KMS-11 (cell line): ENCODE results near the gene KMT2E.

ENCODE experiments used
- H2AFZ ChIP-seq: fragments of 200-600 bp; sonication (generic); 2 replicates; pipeline ENCODE4 v1.6.1; 2016; ENCODE audit warnings: antibody characterized with exemption, mixed run types, low read depth
- H3K27ac ChIP-seq: fragments of 200-600 bp; sonication (generic); 2 replicates; pipeline ENCODE4 v1.6.1; 2016; ENCODE audit warnings: mild to moderate bottlenecking, mixed run types
- H3K27me3 ChIP-seq: fragments of 200-600 bp; sonication (generic); 2 replicates; pipeline ENCODE4 v1.6.1; 2017; ENCODE audit warnings: mild to moderate bottlenecking, low read depth, mixed run types, moderate library complexity; ENCODE audit not compliant: insufficient read depth
- H3K36me3 ChIP-seq: fragments of 200-600 bp; sonication (generic); 2 replicates; pipeline ENCODE4 v1.6.1; 2017; ENCODE audit warnings: mild to moderate bottlenecking, mixed run types; ENCODE audit not compliant: insufficient read depth
- H3K4me1 ChIP-seq: fragments of 200-600 bp; sonication (generic); 2 replicates; pipeline ENCODE4 v1.6.1; 2016; ENCODE audit warnings: mild to moderate bottlenecking, low read depth, mixed run types; ENCODE audit not compliant: poor library complexity, severe bottlenecking
- H3K4me2 ChIP-seq: fragments of 200-600 bp; sonication (generic); 2 replicates; pipeline ENCODE4 v1.7.0; 2016; ENCODE audit warnings: mild to moderate bottlenecking, mixed run types
- H3K4me3 ChIP-seq: fragments of 200-600 bp; sonication (generic); IDR thresholded peaks from 2 replicates; pipeline ENCODE4 v1.6.1; 2017; ENCODE audit warnings: low read depth, low read length, mixed read lengths; ENCODE audit not compliant: insufficient read depth
- H3K79me2 ChIP-seq: fragments of 200-600 bp; sonication (generic); 2 replicates; pipeline ENCODE4 v1.6.1; 2016; ENCODE audit warnings: low read depth, mixed run types; ENCODE audit not compliant: insufficient read depth
- H3K9ac ChIP-seq: fragments of 200-600 bp; sonication (generic); 2 replicates; pipeline ENCODE4 v1.6.1; 2016; ENCODE audit warnings: mild to moderate bottlenecking, mixed run types
- H4K20me1 ChIP-seq: fragments of 200-600 bp; sonication (generic); 2 replicates; pipeline ENCODE4 v1.6.1; 2016; ENCODE audit warnings: mild to moderate bottlenecking, mixed run types; ENCODE audit not compliant: insufficient read depth
- CTCF ChIP-seq: fragments of 200-600 bp; sonication (generic); conservative IDR thresholded peaks from 2 replicates; pipeline ENCODE4 v1.6.1; 2017; ENCODE audit warnings: low read depth, mild to moderate bottlenecking, antibody characterized with exemption, low read length, moderate library complexity, mixed read lengths

Gene KMT2E

GRCh38 chr7:105088456-105088855, 74.5 kb downstream of the KMT2E start:
- H3K27me3 ChIP-seq, result no peaks in the 10 kb centered on the region
- H3K9ac ChIP-seq, result no peak overlapping the region
- no peaks in the 10 kb centered on the region for H4K20me1 ChIP-seq
- no peak overlapping the region for H3K4me2 ChIP-seq
- no peak overlapping the region for H3K27ac ChIP-seq
- no peaks in the 10 kb centered on the region for H3K4me1 ChIP-seq
- H3K36me3 ChIP-seq, result peaks cover 11% of the 10 kb centered on the region; the same call in 1 of the 2 replicates
- no peak overlapping the region for H2AFZ ChIP-seq
- no peak for TF ChIP-seq CTCF
- H3K4me3 ChIP-seq, result no peak overlapping the region
- peaks cover 6% of the 10 kb centered on the region; the same call in 1 of the 2 replicates for H3K79me2 ChIP-seq

GRCh38 chr7:105094966-105095365, 81.0 kb downstream of the KMT2E start:
- H3K36me3 ChIP-seq, result no peaks in the 10 kb centered on the region; the same call in 1 of the 2 replicates
- H3K9ac ChIP-seq, result no peak overlapping the region
- H2AFZ ChIP-seq, result no peak overlapping the region
- TF ChIP-seq CTCF, result no peak
- H3K4me1 ChIP-seq, result peaks cover 34% of the 10 kb centered on the region
- H3K79me2 ChIP-seq, result peaks cover 29% of the 10 kb centered on the region
- no peak overlapping the region for H3K4me2 ChIP-seq
- no peak overlapping the region for H3K27ac ChIP-seq
- no peaks in the 10 kb centered on the region for H3K27me3 ChIP-seq
- no peak overlapping the region for H3K4me3 ChIP-seq
- H4K20me1 ChIP-seq, result no peaks in the 10 kb centered on the region

GRCh38 chr7:105096306-105096705, 82.3 kb downstream of the KMT2E start:
- no peaks in the 10 kb centered on the region for H4K20me1 ChIP-seq

GRCh38 chr7:105097619-105098018, 83.6 kb downstream of the KMT2E start:
- Histone ChIP-seq H3K27me3 (no peaks in the 10 kb centered on the region), H3K4me1 (peaks cover 61% of the 10 kb centered on the region), H3K27ac (no peak overlapping the region), H3K4me3 (no peak overlapping the region), H3K36me3 (no peaks in the 10 kb centered on the region; the same call in 1 of the 2 replicates), H4K20me1 (no peaks in the 10 kb centered on the region), H2AFZ (no peak overlapping the region), H3K9ac (no peak overlapping the region), H3K79me2 (peaks cover 41% of the 10 kb centered on the region), H3K4me2 (no peak overlapping the region)
- TF ChIP-seq CTCF, result no peak

More at GRCh38 chr7:105096306-105096705, 82.3 kb downstream of the KMT2E start:
- no peaks in the 10 kb centered on the region; the same call in 1 of the 2 replicates for H3K36me3 ChIP-seq
- peaks cover 43% of the 10 kb centered on the region for H3K79me2 ChIP-seq
- no peaks in the 10 kb centered on the region for H3K27me3 ChIP-seq
- no peak overlapping the region for H3K4me2 ChIP-seq
- H3K9ac ChIP-seq, result no peak overlapping the region
- no peak overlapping the region for H2AFZ ChIP-seq
- H3K4me1 ChIP-seq, result peaks cover 48% of the 10 kb centered on the region
- no peak overlapping the region for H3K27ac ChIP-seq
- TF ChIP-seq CTCF, result no peak
- H3K4me3 ChIP-seq, result no peak overlapping the region
